Keratinocyte (primary cell): ENCODE measurements around the gene SDHAF2. TPM values are rescaled to one million over a fixed set of nuclear protein-coding genes. Genes with fewer than 3 reads are reported as not detected.

Experiments used
- DNase-seq: peaks from one replicate; pipeline ENCODE4 v3.0.0-alpha.2; 2011; ENCODE audit warnings: low read depth, missing footprints, low spot score
- FAIRE-seq: peaks from 2 replicates; lab custom pipeline; 2011; peaks lifted over from hg19 to GRCh38; lab: Jason Lieb, UNC
- H2AFZ ChIP-seq: 2 replicates; pipeline ENCODE4 v1.6.0; 2012; ENCODE audit warnings: low read length, control low read depth, inconsistent platforms; ENCODE audit not compliant: control insufficient read depth
- H3K27ac ChIP-seq: 2 replicates; pipeline ENCODE4 v1.5.1; 2011; ENCODE audit warnings: low read length; ENCODE audit not compliant: control insufficient read depth, insufficient read depth
- H3K27me3 ChIP-seq: 3 replicates; pipeline ENCODE4 v1.6.0; 2011; ENCODE audit warnings: low read length; ENCODE audit not compliant: control insufficient read depth, insufficient read depth; ENCODE audit errors: extremely low read depth
- H3K36me3 ChIP-seq, 2 experiments: 2 replicates in 1 of 2; 3 replicates in 1 of 2; pipeline ENCODE4 v1.5.1; 2011; ENCODE audit warnings: low read length in 2 of 2, mild to moderate bottlenecking in 1 of 2; ENCODE audit not compliant: control insufficient read depth in 2 of 2, insufficient read depth in 2 of 2; ENCODE audit errors: extremely low read depth in 1 of 2
- H3K4me1 ChIP-seq: 3 replicates; pipeline ENCODE4 v1.5.1; 2011; ENCODE audit warnings: low read length; ENCODE audit not compliant: control insufficient read depth, insufficient read depth; ENCODE audit errors: extremely low read depth
- H3K4me2 ChIP-seq: 3 replicates; pipeline ENCODE4 v1.6.0; 2011; ENCODE audit warnings: low read depth, low read length; ENCODE audit not compliant: control insufficient read depth, insufficient read depth; ENCODE audit errors: extremely low read depth
- H3K4me3 ChIP-seq, 3 experiments: fragments of 200-600 bp in 1 of 3; sonication (generic) in 1 of 3; 2 replicates in 2 of 3; 3 replicates in 1 of 3; pipeline ENCODE4 v1.5.1; 2011 to 2016; ENCODE audit warnings: low read length in 3 of 3, mild to moderate bottlenecking in 3 of 3, control low read depth in 2 of 3, inconsistent platforms in 1 of 3, low read depth in 1 of 3, mixed read lengths in 1 of 3, mixed run types in 1 of 3, moderate library complexity in 1 of 3; ENCODE audit not compliant: control insufficient read depth in 2 of 3, insufficient read depth in 2 of 3; ENCODE audit errors: extremely low read depth in 1 of 3
- H3K79me2 ChIP-seq: 2 replicates; pipeline ENCODE4 v1.6.0; 2012; ENCODE audit warnings: low read length; ENCODE audit not compliant: control insufficient read depth, insufficient read depth
- H3K9ac ChIP-seq: 3 replicates; pipeline ENCODE4 v1.6.0; 2011; ENCODE audit warnings: low read length; ENCODE audit not compliant: control insufficient read depth, insufficient read depth; ENCODE audit errors: extremely low read depth
- H3K9me1 ChIP-seq: 3 replicates; pipeline ENCODE4 v1.6.0; 2011; ENCODE audit warnings: low read length; ENCODE audit not compliant: control insufficient read depth, insufficient read depth; ENCODE audit errors: extremely low read depth
- H3K9me3 ChIP-seq: 2 replicates; pipeline ENCODE4 v1.5.1; 2012; ENCODE audit warnings: low read depth, low read length; ENCODE audit not compliant: control insufficient read depth
- H4K20me1 ChIP-seq: 3 replicates; pipeline ENCODE4 v1.6.0; 2011; ENCODE audit warnings: low read length; ENCODE audit not compliant: control insufficient read depth, insufficient read depth; ENCODE audit errors: extremely low read depth
- CTCF ChIP-seq, 3 experiments: IDR thresholded peaks in 1 of 3; conservative IDR thresholded peaks in 1 of 3; optimal IDR thresholded peaks in 1 of 3; 2 replicates in 2 of 3; 3 replicates in 1 of 3; pipeline versions ENCODE3 to v1.5.1; 2011; ENCODE audit warnings: low read length in 3 of 3, mild to moderate bottlenecking in 3 of 3, moderate library complexity in 2 of 3, control low read depth in 1 of 3, inconsistent platforms in 1 of 3; ENCODE audit not compliant: insufficient read depth in 2 of 3; ENCODE audit errors: extremely low read depth in 1 of 3
- EZH2 ChIP-seq: IDR thresholded peaks from one replicate; pipeline ENCODE4 v1.6.1; 2012; ENCODE audit warnings: inconsistent platforms, mild to moderate bottlenecking, low read length, moderate library complexity
- dilution Hi-C: fragments of 300-500 bp; cut with MboI; formaldehyde crosslinking; loops from one replicate; pipeline ENCODE4 v1.7.0; 2020; ENCODE audit warnings: low sequenced_read_pairs; ENCODE audit not compliant: extremely low pct_ligation_motif_present
- polyA plus RNA-seq, 5 experiments: library from polyadenylated mRNA; depleted of rRNA in 3 of 5; stranded (reverse) in 3 of 5; stranded (forward) in 1 of 5; unstranded in 1 of 5; fragments of >200 nt; gene quantifications; 1 replicate in 1 of 5; 2 replicates in 3 of 5; 3 replicates in 1 of 5; pipeline versions ENCODE4 v1.2.1 to v1.2.3, GENCODE V29; 2011 to 2012; ENCODE audit warnings: missing spikeins in 2 of 5, low read depth in 1 of 5, low replicate concordance in 1 of 5

The SDHAF2 gene
- polyA plus RNA-seq, 1 donor (not counting 4 experiments of a cell fraction or from before 2014, with no cell fraction given): 56.4 TPM

GRCh38 chr11:61484541-61484940, 54.6 kb downstream of the SDHAF2 start:
- no peaks in the 10 kb centered on the region for H3K36me3 ChIP-seq
- no peaks in the 10 kb centered on the region for H4K20me1 ChIP-seq
- H3K4me1 ChIP-seq: peaks cover 4% of the 10 kb centered on the region
- no peaks in the 10 kb centered on the region for H3K9me3 ChIP-seq
- dilution Hi-C loops: no loop called here
- no peak overlapping the region for H2AFZ ChIP-seq
- H3K9ac ChIP-seq: no peak overlapping the region
- no peak overlapping the region for H3K4me2 ChIP-seq
- H3K79me2 ChIP-seq: no peaks in the 10 kb centered on the region
- no peak overlapping the region for H3K27ac ChIP-seq
- FAIRE-seq (no peak), DNase-seq (no peak)
- no peak overlapping the region for H3K4me3 ChIP-seq
- TF ChIP-seq CTCF (optimal IDR thresholded peaks at IDR 0.05 in 1 of 3, IDR thresholded peaks at IDR 0.05 in 1 of 3, conservative IDR thresholded peaks at IDR 0.05 in 1 of 3; ENCODE audit: extremely low read depth in 1 of 3, insufficient read depth in 2 of 3, low read length in 3 of 3) (no peak), EZH2 (no peak)
- H3K27me3 ChIP-seq: peaks cover 21% of the 10 kb centered on the region
- no peaks in the 10 kb centered on the region for H3K9me1 ChIP-seq

- peaks cover 4% of the 10 kb centered on the region for H3K4me1 ChIP-seq
- no peaks in the 10 kb centered on the region for H3K79me2 ChIP-seq
- H3K4me2 ChIP-seq: no peak overlapping the region
- H2AFZ ChIP-seq: no peak overlapping the region
- no peak overlapping the region for H3K9ac ChIP-seq
- no peak overlapping the region for H3K4me3 ChIP-seq
- FAIRE-seq (no peak), DNase-seq (no peak)
- dilution Hi-C loops: no loop called here
- H3K27ac ChIP-seq: no peak overlapping the region
- H3K36me3 ChIP-seq: no peaks in the 10 kb centered on the region
- H4K20me1 ChIP-seq: no peaks in the 10 kb centered on the region
- TF ChIP-seq EZH2: no peak
- no peak for TF ChIP-seq CTCF (optimal IDR thresholded peaks at IDR 0.05 in 1 of 3, IDR thresholded peaks at IDR 0.05 in 1 of 3, conservative IDR thresholded peaks at IDR 0.05 in 1 of 3; ENCODE audit: extremely low read depth in 1 of 3, insufficient read depth in 2 of 3, low read length in 3 of 3)
- no peaks in the 10 kb centered on the region for H3K9me1 ChIP-seq
- peaks cover 26% of the 10 kb centered on the region for H3K27me3 ChIP-seq
- H3K9me3 ChIP-seq: no peaks in the 10 kb centered on the region
These were observed 55.2 kb downstream of the SDHAF2 start for GRCh38 chr11:61485080-61485479.
